ENCODE data around the gene CDKN3.

CDKN3 gene

DNA sequence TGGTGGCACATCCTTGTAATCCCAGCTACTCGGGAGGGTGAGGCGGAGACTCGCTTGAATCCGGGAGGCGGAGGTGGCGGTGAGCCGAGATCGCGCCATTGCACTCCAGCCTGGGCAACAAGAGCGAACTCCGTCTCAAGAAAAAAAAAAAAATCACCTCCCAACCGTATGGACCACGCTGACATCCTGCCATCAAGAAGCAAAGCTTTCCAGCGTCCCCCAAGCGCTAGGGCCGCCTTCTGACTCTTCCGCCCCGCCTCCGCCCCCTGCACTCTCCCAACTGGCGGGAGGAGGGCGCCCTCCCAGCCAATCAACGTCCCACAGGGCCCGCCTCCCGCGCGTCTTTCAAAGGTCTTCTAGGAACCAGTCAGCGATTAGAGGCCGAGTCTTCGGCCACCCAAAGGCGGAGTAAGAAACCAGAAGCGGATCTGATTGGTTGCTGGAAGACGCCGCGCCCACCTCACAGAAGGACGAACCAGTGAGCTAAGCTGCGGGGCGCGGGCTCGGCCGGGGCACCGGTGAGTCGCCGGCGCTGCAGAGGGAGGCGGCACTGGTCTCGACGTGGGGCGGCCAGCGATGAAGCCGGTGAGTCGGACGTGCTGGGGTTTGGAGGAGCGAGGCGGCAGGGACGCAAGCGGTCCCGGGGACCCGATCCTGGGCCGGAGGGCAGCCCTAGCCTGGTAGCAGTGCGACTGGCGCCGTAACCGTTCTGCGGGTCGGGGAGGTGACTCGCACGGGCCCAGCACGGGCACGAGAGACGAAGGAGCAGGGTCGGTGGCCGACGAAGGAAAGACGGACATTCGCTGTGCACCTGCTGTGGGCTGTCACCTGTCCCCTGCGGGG, at the start of gene CDKN3:
TSS of gene CDKN3 (plus strand) at position 515 of the 843 bp plus-strand sequence. CDS start at position 577, 62 bp downstream.
- peak; percentile 99 for DNase-seq

GRCh38 chr14:54347044-54347443, 49.8 kb upstream of the CDKN3 start:
- DNase-seq: no peak

- DNase-seq: peak; percentile 15
These were observed 48.7 kb upstream of the CDKN3 start for GRCh38 chr14:54348001-54348611.

- DNase-seq: no peak
These were observed 47.7 kb upstream of the CDKN3 start for GRCh38 chr14:54348923-54349620.

- DNase-seq: no peak
These were observed 47.1 kb upstream of the CDKN3 start for GRCh38 chr14:54349713-54350112.

- no peak for DNase-seq
These were observed 46.6 kb upstream of the CDKN3 start for GRCh38 chr14:54350203-54350602.

- DNase-seq: no peak
These were observed 43.5 kb upstream of the CDKN3 start for GRCh38 chr14:54353266-54353665.

GRCh38 chr14:54353694-54354093, 43.1 kb upstream of the CDKN3 start:
- no peak for DNase-seq

- DNase-seq: no peak
These were observed 42.7 kb upstream of the CDKN3 start for GRCh38 chr14:54354096-54354495.

DNA sequence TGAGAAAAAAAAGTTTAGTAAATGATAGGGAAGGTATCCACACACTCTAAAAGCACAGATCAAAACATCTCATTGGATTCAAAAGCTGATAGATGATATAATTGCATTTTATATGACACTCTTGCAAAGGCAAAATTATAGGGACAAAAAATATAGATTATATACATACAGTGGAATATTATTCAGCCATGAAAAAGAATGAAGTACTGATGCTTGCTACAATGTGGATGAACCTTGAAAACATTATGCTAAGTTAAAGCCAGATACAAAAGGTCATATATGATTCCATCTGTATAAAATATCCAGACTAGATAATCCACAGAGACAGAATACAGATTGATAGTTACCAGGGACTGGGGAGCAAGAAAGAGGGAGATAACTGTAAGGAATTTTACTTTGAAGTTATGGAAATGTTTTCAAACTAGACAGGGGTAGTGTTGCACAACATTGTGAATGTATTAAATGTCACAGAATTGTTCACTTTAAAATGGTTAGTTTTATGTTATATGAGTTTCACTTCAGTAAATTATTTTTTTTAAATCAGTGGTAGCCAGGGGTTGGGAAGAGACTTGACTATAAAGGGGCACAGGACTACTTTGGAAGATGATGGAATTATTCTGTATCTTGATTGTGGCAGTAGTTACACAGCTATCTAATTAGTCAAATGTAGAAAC, 41.7 kb upstream of the CDKN3 start:
- DNase-seq: no peak

DNA sequence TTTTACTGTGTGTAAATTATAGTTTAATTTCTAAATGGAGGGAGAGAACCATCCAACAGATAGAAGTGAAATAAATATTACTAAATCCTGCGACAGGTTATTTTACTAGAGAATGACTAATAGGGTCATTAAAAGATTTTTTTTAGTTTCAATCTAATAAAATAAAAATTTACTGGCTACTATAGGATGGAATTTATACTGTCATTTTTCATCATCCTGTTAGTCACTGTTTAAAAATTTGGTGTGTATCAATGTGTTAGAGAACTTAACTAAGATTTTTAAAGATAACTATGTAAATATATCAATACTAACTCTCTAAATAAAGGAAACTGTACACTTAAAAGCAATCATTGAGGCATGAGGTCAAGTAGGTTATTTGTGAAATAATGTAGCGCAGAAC, 41.1 kb upstream of the CDKN3 start:
- DNase-seq: no peak

DNA sequence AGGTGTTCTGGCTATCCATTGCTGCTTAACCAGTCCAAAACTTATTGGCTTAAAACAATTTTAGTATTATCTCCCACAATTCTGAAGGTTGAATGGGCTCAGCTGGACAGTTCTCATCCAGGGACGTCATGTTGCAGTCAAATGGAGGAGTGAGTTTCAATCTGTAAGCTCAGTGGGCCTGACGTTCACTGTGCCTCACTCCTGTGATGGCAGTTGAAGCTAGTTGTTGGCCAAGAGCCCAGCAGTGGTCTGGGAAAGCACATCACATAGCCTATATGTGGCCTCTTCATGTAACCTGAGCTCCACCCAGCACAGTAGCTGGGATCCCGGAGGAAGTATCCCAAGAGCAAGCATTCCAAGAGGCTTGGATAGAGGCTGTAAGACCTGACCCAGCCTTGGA, 40.6 kb upstream of the CDKN3 start:
- DNase-seq: no peak

GRCh38 chr14:54360667-54361066, 36.1 kb upstream of the CDKN3 start:
- no peak for DNase-seq

DNA sequence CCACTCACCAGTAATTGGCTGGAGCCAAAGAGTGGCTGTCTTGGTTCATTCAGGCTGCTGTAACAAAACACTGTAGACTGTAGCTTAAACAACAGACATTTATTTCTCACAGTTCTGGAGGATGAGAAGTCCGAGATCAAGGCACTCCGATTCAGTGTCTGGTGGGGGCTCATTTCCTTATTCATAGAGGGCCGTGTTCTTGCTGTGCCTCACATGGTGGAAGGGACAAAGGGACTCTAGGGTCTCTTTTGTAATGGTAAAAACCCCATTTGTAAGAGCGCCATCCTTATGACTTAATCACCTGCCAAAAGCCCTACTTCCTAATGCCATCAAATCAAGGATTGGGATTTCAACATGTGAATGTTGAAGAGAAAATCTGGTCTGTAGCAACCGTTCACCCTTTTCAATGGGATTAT, 34.7 kb upstream of the CDKN3 start:
- DNase-seq: no peak

- DNase-seq: no peak
These were observed 33.9 kb upstream of the CDKN3 start for GRCh38 chr14:54362759-54363437.

GRCh38 chr14:54364555-54365415, 32.0 kb upstream of the CDKN3 start:
- DNase-seq: no peak

GRCh38 chr14:54366736-54367735, 29.8 kb upstream of the CDKN3 start:
- DNase-seq: peak; percentile 54

DNA sequence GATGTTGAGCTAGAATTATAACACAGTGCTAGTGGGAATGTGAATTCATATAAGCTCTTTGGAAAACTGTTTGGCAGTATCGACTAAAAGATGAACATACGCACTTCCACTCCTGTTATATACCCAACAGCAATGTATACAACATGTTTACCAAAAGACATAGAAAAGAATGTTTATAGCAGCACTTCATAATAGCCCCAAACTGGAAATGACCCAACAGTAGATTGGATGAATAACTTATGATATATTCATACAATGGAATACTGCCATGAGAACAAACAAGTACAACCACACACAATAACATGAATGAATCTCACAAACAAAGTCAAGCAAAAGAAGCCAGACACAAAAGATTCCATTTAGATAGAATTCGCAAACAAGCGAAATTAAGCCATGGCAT, 28.5 kb upstream of the CDKN3 start:
- no peak for DNase-seq

GRCh38 chr14:54369343-54369742, 27.5 kb upstream of the CDKN3 start:
- DNase-seq: no peak

All from NCI-H524 treated with DMSO at 0.1 percent for 48 hours (cell line).